Duodenal mucosa (tissue), 2 donors: ENCODE results near the gene CENPE.

Source experiments
- H3K27ac ChIP-seq: one replicate; pipeline ENCODE4 v1.7.0; 2013; ENCODE audit warnings: low read depth, low read length
- H3K27me3 ChIP-seq, 2 donors: one replicate each; pipeline ENCODE4 v1.7.0; 2013; ENCODE audit warnings: low read length in 2 of 2, control low read depth in 1 of 2; ENCODE audit not compliant: insufficient read depth in 2 of 2, control insufficient read depth in 1 of 2
- H3K36me3 ChIP-seq, 2 donors: one replicate each; pipeline ENCODE4 v1.7.0; 2013; ENCODE audit warnings: low read length in 2 of 2, control low read depth in 1 of 2; ENCODE audit not compliant: insufficient read depth in 2 of 2, control insufficient read depth in 1 of 2
- H3K4me1 ChIP-seq, 2 donors: one replicate each; pipeline ENCODE4 v1.7.0; 2013; ENCODE audit warnings: low read length in 2 of 2, control low read depth in 1 of 2; ENCODE audit not compliant: insufficient read depth in 2 of 2, control insufficient read depth in 1 of 2
- H3K4me3 ChIP-seq, 2 donors: one replicate each; pipeline ENCODE4 v1.7.0; 2013; ENCODE audit warnings: low read length in 2 of 2, low read depth in 1 of 2
- H3K9ac ChIP-seq, 2 donors: one replicate each; pipeline ENCODE4 v1.7.0; 2013; ENCODE audit warnings: low read length in 2 of 2, low read depth in 1 of 2
- H3K9me3 ChIP-seq, 2 donors: one replicate each; pipeline ENCODE4 v1.7.0; 2013; ENCODE audit warnings: low read length in 2 of 2, control low read depth in 1 of 2; ENCODE audit not compliant: control insufficient read depth in 1 of 2

Gene CENPE

GRCh38 chr4:103137446-103137827 lies 60.7 kb downstream of the CENPE start:
- Histone ChIP-seq H3K27ac (no peak overlapping the region), H3K27me3 (no peaks in the 10 kb centered on the region), H3K36me3 (peaks cover 0 to 7% of the 10 kb centered on the region in 2 donors), H3K4me1 (no peaks in the 10 kb centered on the region), H3K4me3 (no peak overlapping the region), H3K9ac (no peak overlapping the region), H3K9me3 (no peaks in the 10 kb centered on the region)

DNA sequence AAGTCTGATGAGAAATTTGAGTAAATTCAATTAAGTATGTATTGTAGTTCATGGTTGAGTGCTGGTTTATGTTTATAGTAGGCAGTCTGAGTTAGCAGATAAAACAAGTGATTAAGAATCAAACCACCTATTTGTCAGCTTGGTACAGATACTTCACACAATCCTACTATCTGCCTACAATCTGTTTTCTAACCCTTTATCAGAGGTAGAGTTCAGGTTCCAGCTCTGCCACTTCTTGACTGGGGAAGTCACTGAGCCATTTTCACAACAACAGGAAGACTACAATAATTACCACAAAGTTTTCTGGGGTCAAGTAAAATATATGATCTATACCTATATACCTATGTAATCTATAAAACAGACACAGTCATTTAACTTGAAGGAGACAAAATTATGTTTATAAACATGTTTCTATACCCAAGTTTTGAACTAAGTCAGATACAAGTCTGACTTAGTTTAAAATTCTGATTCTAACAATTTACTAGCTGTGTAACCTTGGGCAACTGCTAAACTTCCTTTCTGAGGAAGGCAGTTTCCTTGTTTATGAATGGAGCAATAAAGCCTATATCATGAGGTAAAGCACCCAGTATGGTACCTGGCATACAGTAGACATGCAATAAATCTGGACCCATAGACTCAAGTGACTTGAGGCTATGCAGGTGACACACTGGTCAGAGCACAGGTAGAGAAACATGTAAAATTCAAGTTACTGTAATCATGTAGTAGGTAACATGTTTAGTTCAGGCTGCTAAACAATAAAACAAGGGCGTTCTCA lies 61.3 kb downstream of the CENPE start:
- peaks cover 0 to 7% of the 10 kb centered on the region in 2 donors for H3K36me3 ChIP-seq
- H3K27ac ChIP-seq: no peak overlapping the region
- no peak overlapping the region for H3K4me3 ChIP-seq
- no peaks in the 10 kb centered on the region for H3K9me3 ChIP-seq
- H3K9ac ChIP-seq: no peak overlapping the region
- no peaks in the 10 kb centered on the region for H3K4me1 ChIP-seq
- H3K27me3 ChIP-seq: no peaks in the 10 kb centered on the region

- H3K36me3 ChIP-seq: no peaks in the 10 kb centered on the region
- H3K4me3 ChIP-seq: no peak overlapping the region
- H3K4me1 ChIP-seq: no peaks in the 10 kb centered on the region
- no peak overlapping the region for H3K27ac ChIP-seq
- no peaks in the 10 kb centered on the region for H3K9me3 ChIP-seq
- no peak overlapping the region for H3K9ac ChIP-seq
- H3K27me3 ChIP-seq: no peaks in the 10 kb centered on the region
These were observed 69.0 kb downstream of the CENPE start for GRCh38 chr4:103129174-103129573.

DNA sequence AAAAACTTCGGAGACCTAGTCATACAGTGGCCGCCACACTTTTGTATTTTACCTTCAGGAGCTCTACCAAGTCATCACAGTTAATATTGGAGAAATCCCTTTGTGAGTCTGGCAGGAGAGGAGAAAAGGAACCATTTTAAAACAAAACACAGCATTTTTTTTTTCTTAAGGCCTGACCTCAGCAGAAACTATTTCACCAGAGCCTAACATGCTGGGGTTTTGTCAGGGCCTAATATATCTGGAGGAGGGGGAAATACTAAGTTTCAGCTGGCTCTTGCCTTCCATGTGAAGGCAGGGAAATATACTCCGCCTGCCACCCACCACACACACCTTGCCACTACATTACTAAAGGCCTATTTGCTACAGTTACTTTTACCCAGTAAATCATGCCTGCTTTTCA lies 72.0 kb downstream of the CENPE start:
- Histone ChIP-seq H3K27ac (no peak overlapping the region), H3K36me3 (no peaks in the 10 kb centered on the region), H3K4me3 (no peak overlapping the region), H3K4me1 (no peaks in the 10 kb centered on the region), H3K9ac (no peak overlapping the region), H3K9me3 (no peaks in the 10 kb centered on the region), H3K27me3 (no peaks in the 10 kb centered on the region)

DNA sequence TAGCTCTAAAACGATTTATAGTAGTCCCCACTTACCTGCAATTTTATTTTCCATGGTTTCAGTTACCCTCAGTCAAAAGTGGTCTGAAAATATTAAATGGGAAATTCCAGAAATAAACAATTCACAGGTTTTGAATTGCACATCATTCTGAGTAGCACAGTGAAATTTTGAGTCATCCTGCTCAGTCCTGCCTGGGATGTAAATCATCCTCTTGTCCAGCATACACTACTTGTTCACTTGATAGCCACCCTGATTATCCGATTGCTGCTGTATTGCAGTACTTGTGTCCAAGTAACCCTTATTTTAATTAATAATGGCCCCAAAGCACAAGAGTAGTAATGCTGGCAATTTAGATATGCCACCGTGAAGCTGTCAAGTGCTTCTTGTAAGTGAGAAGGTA lies 75.0 kb downstream of the CENPE start:
- Histone ChIP-seq H3K9me3 (no peaks in the 10 kb centered on the region), H3K4me3 (no peak overlapping the region), H3K4me1 (no peaks in the 10 kb centered on the region), H3K9ac (no peak overlapping the region), H3K36me3 (no peaks in the 10 kb centered on the region), H3K27me3 (no peaks in the 10 kb centered on the region), H3K27ac (no peak overlapping the region)

DNA sequence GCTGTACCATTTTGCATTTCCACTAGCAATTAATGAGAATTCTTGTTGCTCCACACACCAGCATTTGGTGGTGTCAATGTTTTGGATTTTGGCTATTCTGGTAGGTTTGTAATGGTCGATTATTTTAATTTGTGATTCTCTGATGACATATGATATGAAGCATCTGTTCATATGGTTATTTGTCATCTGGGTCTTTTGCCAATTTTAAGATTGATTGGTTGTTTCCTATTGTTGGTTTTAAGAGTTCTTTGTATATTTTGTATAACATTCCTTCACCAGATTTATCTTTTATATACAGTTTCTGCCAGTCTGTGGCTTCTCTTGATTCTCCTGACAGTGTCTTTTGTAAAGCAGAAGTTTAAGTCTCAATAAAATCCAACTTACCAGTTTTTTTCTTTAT lies 80.0 kb downstream of the CENPE start:
- no peaks in the 10 kb centered on the region for H3K36me3 ChIP-seq

GRCh38 chr4:103111598-103111997 lies 86.5 kb downstream of the CENPE start:
- Histone ChIP-seq H3K27me3 (no peaks in the 10 kb centered on the region), H3K4me1 (peaks cover 0 to 5% of the 10 kb centered on the region in 2 donors), H3K27ac (no peak overlapping the region), H3K9me3 (no peaks in the 10 kb centered on the region), H3K4me3 (no peak overlapping the region), H3K36me3 (no peaks in the 10 kb centered on the region), H3K9ac (no peak overlapping the region)

More for the DNA sequence above, 80.0 kb downstream of the CENPE start:
- H3K4me3 ChIP-seq: no peak overlapping the region
- H3K27me3 ChIP-seq: no peaks in the 10 kb centered on the region
- H3K27ac ChIP-seq: no peak overlapping the region
- no peaks in the 10 kb centered on the region for H3K4me1 ChIP-seq
- no peak overlapping the region for H3K9ac ChIP-seq
- no peaks in the 10 kb centered on the region for H3K9me3 ChIP-seq

DNA sequence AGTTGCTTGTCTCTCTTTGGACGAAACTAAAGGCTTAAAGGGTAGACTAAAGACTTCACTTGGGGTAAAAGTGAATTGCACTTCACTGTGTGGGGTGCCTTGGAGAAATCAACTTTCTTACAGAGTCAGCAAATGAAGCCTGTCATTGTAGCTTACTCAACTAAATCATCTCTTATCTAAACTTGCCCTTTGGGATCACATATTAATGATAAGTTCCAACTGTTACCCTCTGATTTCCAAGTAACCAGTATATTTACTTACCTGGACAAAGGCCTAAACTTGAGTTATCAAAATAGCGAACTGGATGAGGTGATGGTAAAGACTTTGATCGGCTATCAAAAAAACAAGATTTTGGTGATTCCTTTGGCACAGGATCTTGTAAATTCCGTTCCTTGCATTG lies 89.6 kb downstream of the CENPE start:
- Histone ChIP-seq H3K36me3 (no peaks in the 10 kb centered on the region), H3K4me3 (no peak overlapping the region), H3K9ac (no peak overlapping the region), H3K27me3 (no peaks in the 10 kb centered on the region), H3K9me3 (no peaks in the 10 kb centered on the region), H3K27ac (no peak overlapping the region), H3K4me1 (peaks cover 0 to 5% of the 10 kb centered on the region in 2 donors)

GRCh38 chr4:103105558-103106356 lies 92.4 kb downstream of the CENPE start:
- H3K27me3 ChIP-seq: no peaks in the 10 kb centered on the region
- H3K27ac ChIP-seq: no peak overlapping the region
- H3K9me3 ChIP-seq: no peaks in the 10 kb centered on the region
- H3K9ac ChIP-seq: no peak overlapping the region
- peaks cover 0 to 5% of the 10 kb centered on the region in 2 donors for H3K4me1 ChIP-seq
- no peaks in the 10 kb centered on the region for H3K36me3 ChIP-seq
- H3K4me3 ChIP-seq: no peak overlapping the region

DNA sequence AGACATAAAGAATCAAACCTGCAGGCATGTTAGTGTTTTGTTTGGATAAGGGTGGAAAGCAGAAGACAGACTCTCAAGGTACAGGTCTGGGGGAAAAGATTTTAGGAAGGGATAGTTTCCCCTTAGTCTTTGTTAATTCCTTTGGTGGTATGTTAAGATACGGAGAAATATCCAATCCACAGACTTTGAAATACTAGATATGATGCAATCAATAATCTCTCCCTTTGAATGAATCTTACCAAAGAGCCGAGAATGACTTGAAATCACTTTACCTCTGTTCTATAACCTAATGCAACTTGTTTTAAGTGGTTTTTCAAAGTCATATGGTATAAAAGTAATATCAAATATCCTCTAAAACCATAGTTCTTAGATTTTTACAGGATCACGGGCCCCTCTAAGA lies 93.3 kb downstream of the CENPE start:
- H3K27ac ChIP-seq: no peak overlapping the region
- peaks cover 0 to 5% of the 10 kb centered on the region in 2 donors for H3K4me1 ChIP-seq
- no peak overlapping the region for H3K4me3 ChIP-seq
- no peaks in the 10 kb centered on the region for H3K9me3 ChIP-seq
- no peak overlapping the region for H3K9ac ChIP-seq
- H3K27me3 ChIP-seq: no peaks in the 10 kb centered on the region
- no peaks in the 10 kb centered on the region for H3K36me3 ChIP-seq
